Activated naive CD4-positive, alpha-beta T cell treated with anti-CD3 and anti-CD28 coated beads for 36 hours (primary cell): ENCODE results near the gene SPSB1. TPM values are rescaled to one million over a fixed set of nuclear protein-coding genes. Genes with fewer than 3 reads are reported as not detected.

Experiments used
- CTCF ChIA-PET: fragments of 350-600 bp; sonication (Branson Sonifier 250); formaldehyde crosslinking; loops from one replicate; lab custom pipeline; 2021; ENCODE audit warnings: antibody characterized with exemption; lab: Charles Lee
- DNase-seq: peaks from one replicate; pipeline ENCODE4 v3.0.0-alpha.2; 2020
- H3K27ac Mint-ChIP-seq: one replicate; pipeline ENCODE4 v1.8.0; 2021; ENCODE audit warnings: mild to moderate bottlenecking, mixed read lengths
- H3K27me3 Mint-ChIP-seq: one replicate; pipeline ENCODE4 v1.8.0; 2021; ENCODE audit warnings: low read depth, mixed read lengths
- H3K36me3 Mint-ChIP-seq: one replicate; pipeline ENCODE4 v1.8.0; 2021; ENCODE audit warnings: low read depth, mixed read lengths
- H3K4me1 Mint-ChIP-seq: one replicate; pipeline ENCODE4 v1.8.0; 2021; ENCODE audit warnings: low read depth, mixed read lengths
- H3K4me3 Mint-ChIP-seq: one replicate; pipeline ENCODE4 v1.8.0; 2021; ENCODE audit warnings: mild to moderate bottlenecking, moderate library complexity, mixed read lengths
- H3K9me3 Mint-ChIP-seq: one replicate; pipeline ENCODE4 v1.8.0; 2021; ENCODE audit warnings: mixed read lengths
- intact Hi-C: fragments of 100-400 bp; cut with micrococcal nuclease; formaldehyde crosslinking; loops from one replicate; pipeline ENCODE4 v1.15.1; 2023
- total RNA-seq, 2 experiments: library from RNA; stranded (reverse); gene quantifications; one replicate each; pipeline ENCODE4 v1.2.3, GENCODE V29; 2021

Gene SPSB1
- total RNA-seq = 1 to 10 TPM; 4.8 to 5.0 TPM

DNA sequence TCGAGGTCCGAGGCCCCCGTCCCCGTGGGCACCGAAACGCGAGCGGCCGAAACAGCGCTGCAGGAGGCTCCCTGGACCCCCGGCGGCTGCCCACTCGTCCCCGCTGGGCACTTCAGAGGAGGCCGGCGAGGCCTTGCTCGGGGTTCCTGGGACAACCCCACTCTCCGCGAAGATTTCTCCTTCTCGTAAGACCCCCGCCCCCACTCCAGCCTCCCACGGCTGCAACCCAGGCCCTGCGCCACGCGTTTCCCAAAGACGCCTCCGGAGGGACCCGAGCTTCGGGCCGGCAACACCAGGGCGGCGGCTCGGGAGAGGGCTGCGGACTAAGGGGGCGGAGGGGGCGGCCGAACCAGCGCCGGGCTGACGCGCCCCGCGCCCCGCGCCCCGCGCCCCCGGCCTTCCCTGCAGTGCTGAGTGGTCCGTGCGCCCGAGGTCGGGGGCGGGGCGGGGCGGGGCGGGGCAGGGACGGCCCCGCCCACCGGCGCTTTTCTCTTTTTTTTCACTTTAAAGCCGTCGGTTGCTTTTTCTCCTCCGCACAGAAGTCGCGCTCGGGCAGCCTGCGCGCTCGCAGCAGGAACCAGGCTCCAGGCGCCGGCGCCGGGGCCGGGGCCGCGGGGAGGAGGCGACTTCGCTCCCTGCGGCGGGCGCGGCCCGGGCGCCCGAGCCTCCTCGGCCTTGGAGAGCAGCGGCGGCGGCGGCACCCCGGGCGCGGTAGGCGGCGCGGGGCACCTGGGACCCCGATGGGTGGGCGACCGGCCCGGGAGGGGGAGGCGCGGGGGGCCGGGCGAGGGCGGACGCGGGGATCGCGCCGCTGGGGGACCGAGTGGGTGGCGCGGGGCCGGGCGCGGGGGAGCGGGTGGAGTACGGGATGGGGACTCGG, at the start of gene SPSB1:
TSS of gene SPSB1 (plus strand) at position 534 of the 880 bp plus-strand sequence. CDS start 62,998 bp downstream, outside the sequence.
- intact Hi-C loops = loop anchor here (5.0 kb wide), 1 partner anchor 120 kb away; no protein-coding TSS in a partner anchor
- H3K9me3 Mint-ChIP-seq = peaks cover 6% of the 10 kb centered on the region
- DNase-seq = peak; percentile 73
- no peak within 1 kb of the TSS for H3K27ac Mint-ChIP-seq
- peak within 1 kb of the TSS; percentile 31 for H3K4me3 Mint-ChIP-seq
- H3K36me3 Mint-ChIP-seq = no peaks in the 10 kb centered on the region
- CTCF ChIA-PET = interaction anchor here (1.3 to 6.1 kb wide), 3 partner anchors 127 to 198 kb away, joined by 3 to 118 read pairs (median 6); no protein-coding TSS in a partner anchor
- peaks cover 23% of the 10 kb centered on the region for H3K4me1 Mint-ChIP-seq
- no peaks in the 10 kb centered on the region for H3K27me3 Mint-ChIP-seq

DNA sequence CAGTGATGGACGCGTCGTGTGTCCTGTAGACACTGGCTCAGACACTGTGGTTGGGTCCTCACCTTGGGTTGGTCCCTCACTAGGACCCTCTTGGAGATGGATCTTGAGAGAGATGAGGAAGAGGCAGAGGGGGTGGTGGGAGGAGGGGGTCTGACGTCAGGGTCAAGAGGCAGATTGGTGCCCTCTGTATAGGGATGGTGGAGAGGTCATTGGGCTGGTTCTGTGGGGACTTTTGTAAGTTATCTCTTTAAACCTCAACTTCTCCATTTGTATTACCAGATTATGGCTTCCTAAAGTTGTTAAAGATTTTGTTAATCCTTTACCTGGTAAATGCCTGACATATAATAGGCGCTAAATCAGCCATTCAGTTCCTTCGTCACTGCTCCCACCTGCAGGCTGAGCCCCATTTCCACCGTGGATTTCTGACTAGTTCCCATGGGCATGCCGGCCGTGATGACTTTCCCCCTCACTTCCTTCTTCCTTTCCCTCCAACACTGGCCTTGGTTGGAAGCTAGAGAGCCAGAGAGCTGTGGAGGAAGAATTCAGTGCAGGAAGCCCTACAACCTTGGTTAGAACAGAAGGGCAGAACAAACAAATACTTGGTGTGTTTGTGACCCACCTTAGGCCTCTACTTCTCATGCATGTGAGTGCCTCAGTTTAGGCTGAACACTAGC, 49.5 kb upstream of the SPSB1 start:
- CTCF ChIA-PET = interaction anchor here (0.5 to 1.0 kb wide), 2 partner anchors 12 to 154 kb away, joined by 3 read pairs; no protein-coding TSS in a partner anchor
- intact Hi-C loops = no loop called here
- Mint-ChIP-seq H3K4me3 (no peak overlapping the region), H3K4me1 (peaks cover 39% of the 10 kb centered on the region), H3K36me3 (no peaks in the 10 kb centered on the region), H3K27ac (no peak overlapping the region), H3K27me3 (no peaks in the 10 kb centered on the region), H3K9me3 (no peaks in the 10 kb centered on the region)
- DNase-seq = no peak

DNA sequence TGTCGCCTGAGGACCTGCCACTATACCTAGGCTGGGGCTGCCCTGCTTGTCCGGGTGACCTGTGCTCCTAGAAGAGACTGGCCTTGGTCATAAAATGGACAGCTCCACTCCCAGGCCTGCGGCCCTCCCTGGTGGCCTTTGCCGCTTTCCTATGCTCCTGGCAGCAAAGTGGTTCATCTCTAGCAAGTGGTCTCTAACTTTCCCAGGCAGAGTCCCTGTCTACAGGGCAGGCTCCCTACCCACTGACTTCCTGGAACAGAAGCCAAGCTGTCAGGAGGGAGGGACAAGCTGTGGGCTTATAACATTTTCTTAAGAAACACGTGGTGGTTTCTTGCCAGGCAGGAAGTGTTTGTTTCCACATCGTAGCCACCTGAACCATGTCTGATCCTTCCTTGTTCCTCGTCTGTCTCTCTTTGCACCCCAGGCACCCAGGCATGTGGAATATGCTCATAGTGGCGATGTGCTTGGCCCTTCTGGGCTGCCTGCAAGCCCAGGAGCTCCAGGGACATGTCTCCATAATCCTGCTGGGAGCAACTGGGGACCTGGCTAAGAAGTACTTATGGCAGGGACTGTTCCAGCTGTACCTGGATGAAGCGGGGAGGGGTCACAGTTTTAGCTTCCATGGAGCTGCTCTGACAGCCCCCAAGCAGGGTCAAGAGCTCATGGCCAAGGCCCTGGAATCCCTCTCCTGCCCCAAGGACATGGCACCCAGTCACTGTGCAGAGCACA, 48.0 kb upstream of the SPSB1 start:
- Mint-ChIP-seq H3K9me3 (no peaks in the 10 kb centered on the region), H3K4me1 (peaks cover 26% of the 10 kb centered on the region), H3K4me3 (no peak overlapping the region), H3K27me3 (no peaks in the 10 kb centered on the region), H3K27ac (no peak overlapping the region), H3K36me3 (no peaks in the 10 kb centered on the region)
- no peak for DNase-seq
- intact Hi-C loops = no loop called here
- CTCF ChIA-PET = interaction anchor here (0.6 to 2.1 kb wide), 8 partner anchors 10 to 167 kb away, joined by 3 to 6 read pairs (median 3); partner anchors contain the start of gene H6PD

DNA sequence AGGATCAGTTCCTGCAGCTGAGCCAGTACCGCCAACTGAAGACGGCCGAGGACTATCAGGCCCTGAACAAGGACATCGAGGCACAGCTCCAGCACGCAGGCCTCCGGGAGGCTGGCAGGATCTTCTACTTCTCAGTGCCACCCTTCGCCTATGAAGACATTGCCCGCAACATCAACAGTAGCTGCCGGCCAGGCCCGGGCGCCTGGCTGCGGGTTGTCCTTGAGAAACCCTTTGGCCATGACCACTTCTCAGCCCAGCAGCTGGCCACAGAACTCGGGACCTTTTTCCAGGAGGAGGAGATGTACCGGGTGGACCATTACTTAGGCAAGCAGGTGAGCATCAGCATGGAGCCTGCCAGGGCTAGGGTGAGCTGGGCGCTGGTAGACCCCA, 47.5 kb upstream of the SPSB1 start:
- Mint-ChIP-seq H3K9me3 (no peaks in the 10 kb centered on the region), H3K27ac (no peak overlapping the region), H3K27me3 (no peaks in the 10 kb centered on the region), H3K36me3 (no peaks in the 10 kb centered on the region), H3K4me3 (no peak overlapping the region), H3K4me1 (peaks cover 20% of the 10 kb centered on the region)
- intact Hi-C loops = no loop called here
- DNase-seq = no peak
- CTCF ChIA-PET = interaction anchor here (0.6 to 2.1 kb wide), 5 partner anchors 11 to 135 kb away, joined by 3 to 6 read pairs (median 3); partner anchors contain the start of gene H6PD

DNA sequence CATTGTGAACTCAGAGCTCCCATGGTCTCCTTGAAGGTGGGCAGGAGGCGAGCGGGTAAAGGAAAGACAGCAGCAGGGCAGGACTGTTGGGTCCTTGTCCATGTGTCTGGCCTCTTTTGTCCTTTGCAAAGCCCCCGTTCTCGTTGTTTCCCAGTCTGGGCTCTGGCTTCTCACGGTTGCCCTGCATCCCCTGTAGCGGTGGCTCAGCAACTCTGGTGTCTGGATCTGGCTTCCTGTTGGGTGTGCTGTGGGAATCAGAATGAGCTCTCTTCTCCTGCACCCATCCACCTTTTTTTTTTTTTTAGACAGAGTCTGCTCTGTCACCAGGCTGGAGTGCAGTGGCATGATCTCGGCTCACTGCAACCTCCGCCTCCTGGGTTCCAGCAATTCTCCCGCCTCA, 47.0 kb upstream of the SPSB1 start:
- intact Hi-C loops = no loop called here
- H3K36me3 Mint-ChIP-seq = no peaks in the 10 kb centered on the region
- CTCF ChIA-PET = interaction anchor here (0.7 to 2.1 kb wide), 5 partner anchors 11 to 800 kb away, joined by 3 to 6 read pairs (median 3); partner anchors contain the start of gene H6PD

DNA sequence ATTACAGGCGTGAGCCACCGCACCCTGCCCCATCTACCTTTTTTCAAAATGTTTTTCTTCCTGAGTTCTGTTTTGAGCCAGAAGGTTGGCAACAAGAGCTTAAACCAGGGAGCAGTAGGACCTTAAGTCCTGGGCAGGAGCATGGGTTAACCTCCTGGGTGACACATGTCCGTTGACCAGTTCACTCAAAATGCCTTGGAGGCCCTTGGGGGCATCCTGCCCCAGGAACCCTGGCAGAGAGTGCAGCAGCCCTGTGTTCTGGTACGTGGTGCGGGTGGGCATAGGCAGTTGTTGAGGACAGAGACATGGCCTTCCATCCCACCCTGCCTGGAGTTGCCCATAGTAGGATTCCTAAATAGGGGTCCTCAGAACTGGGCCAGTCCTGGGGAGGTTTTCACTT, 46.5 kb upstream of the SPSB1 start:
- CTCF ChIA-PET = interaction anchor here (0.7 to 1.0 kb wide), 2 partner anchors 66 to 800 kb away, joined by 3 read pairs; no protein-coding TSS in a partner anchor
- no peak overlapping the region for H3K4me3 Mint-ChIP-seq
- no peaks in the 10 kb centered on the region for H3K27me3 Mint-ChIP-seq
- H3K36me3 Mint-ChIP-seq = no peaks in the 10 kb centered on the region
- intact Hi-C loops = no loop called here
- H3K27ac Mint-ChIP-seq = no peak overlapping the region
- DNase-seq = no peak
- H3K9me3 Mint-ChIP-seq = no peaks in the 10 kb centered on the region
- H3K4me1 Mint-ChIP-seq = peaks cover 13% of the 10 kb centered on the region

More for the DNA sequence above, 47.0 kb upstream of the SPSB1 start:
- Mint-ChIP-seq H3K9me3 (no peaks in the 10 kb centered on the region), H3K4me1 (peaks cover 16% of the 10 kb centered on the region), H3K27me3 (no peaks in the 10 kb centered on the region), H3K4me3 (no peak overlapping the region), H3K27ac (no peak overlapping the region)
- DNase-seq = no peak

DNA sequence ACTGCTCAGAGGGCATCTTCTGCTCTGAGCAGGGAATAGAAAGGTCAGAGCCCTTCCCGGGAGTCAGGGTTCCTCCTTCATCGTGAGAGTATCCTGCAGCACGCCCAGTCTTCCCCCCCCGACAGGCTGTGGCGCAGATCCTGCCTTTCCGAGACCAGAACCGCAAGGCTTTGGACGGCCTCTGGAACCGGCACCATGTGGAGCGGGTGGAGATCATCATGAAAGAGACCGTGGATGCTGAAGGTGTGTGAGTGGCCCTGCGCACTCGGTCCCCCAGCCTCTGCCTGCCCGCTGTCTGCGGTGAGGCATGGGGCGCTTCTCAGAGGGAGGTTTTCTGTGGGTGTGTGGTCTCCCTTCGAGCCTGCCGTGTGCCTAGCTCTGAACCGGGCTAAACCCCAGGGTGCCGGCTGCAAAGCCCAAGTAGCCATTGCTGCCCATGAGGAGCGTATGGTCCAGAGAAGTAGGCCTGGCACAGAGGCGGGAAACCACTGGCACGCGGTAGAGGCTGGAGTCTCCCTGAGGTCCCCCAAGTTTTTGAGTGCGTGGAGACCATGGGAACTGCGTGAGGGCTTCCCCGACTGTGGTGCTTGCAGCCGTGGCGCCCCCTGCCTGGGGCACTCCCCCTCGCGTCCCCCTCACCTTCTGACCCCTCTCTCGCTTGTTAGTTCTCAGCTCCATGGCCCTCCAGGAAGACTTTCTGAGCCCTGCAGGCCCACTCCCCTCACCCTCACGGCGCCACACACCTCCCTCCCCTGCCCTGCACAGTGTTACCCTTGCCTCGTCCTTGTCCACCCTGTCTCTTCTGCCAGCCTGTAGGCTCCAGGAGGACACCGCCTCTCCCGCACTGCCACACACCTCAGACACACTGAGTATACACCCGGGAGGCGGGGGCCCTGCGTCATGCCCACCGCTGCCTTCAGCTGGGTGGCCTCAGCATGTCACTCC, 45.6 kb upstream of the SPSB1 start:
- no peak overlapping the region for H3K4me3 Mint-ChIP-seq
- intact Hi-C loops = no loop called here
- no peaks in the 10 kb centered on the region for H3K36me3 Mint-ChIP-seq
- H3K27ac Mint-ChIP-seq = no peak overlapping the region
- no peaks in the 10 kb centered on the region for H3K9me3 Mint-ChIP-seq
- CTCF ChIA-PET = no interaction called here
- no peak for DNase-seq
- peaks cover 13% of the 10 kb centered on the region for H3K4me1 Mint-ChIP-seq
- no peaks in the 10 kb centered on the region for H3K27me3 Mint-ChIP-seq

DNA sequence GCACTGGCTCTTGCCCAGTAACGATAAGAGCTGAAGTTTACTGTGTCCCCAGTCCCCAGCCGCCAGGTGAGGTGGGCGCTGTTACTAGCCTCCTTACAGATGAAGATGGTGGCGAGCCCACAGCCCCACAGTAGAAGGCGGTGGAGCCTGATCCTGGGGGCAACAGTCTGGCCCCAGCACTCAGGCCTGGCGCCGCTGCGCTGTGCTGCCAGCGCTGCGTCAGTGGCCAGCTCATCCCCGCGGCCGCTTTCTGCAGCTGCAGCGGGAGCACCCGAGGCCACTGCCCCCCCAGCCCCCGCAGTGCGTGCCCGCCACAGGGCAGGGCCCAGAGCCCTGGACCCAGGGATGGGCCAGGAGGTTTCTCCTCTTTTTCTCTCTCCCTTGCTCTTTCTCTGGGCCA, 44.8 kb upstream of the SPSB1 start:
- Mint-ChIP-seq H3K27me3 (no peaks in the 10 kb centered on the region), H3K4me1 (peaks cover 13% of the 10 kb centered on the region), H3K9me3 (no peaks in the 10 kb centered on the region), H3K27ac (no peak overlapping the region), H3K4me3 (no peak overlapping the region), H3K36me3 (no peaks in the 10 kb centered on the region)
- CTCF ChIA-PET = interaction anchor here (1.8 to 2.5 kb wide), 2 partner anchors 19 to 106 kb away, joined by 5 to 6 read pairs; no protein-coding TSS in a partner anchor
- DNase-seq = no peak
- intact Hi-C loops = no loop called here

DNA sequence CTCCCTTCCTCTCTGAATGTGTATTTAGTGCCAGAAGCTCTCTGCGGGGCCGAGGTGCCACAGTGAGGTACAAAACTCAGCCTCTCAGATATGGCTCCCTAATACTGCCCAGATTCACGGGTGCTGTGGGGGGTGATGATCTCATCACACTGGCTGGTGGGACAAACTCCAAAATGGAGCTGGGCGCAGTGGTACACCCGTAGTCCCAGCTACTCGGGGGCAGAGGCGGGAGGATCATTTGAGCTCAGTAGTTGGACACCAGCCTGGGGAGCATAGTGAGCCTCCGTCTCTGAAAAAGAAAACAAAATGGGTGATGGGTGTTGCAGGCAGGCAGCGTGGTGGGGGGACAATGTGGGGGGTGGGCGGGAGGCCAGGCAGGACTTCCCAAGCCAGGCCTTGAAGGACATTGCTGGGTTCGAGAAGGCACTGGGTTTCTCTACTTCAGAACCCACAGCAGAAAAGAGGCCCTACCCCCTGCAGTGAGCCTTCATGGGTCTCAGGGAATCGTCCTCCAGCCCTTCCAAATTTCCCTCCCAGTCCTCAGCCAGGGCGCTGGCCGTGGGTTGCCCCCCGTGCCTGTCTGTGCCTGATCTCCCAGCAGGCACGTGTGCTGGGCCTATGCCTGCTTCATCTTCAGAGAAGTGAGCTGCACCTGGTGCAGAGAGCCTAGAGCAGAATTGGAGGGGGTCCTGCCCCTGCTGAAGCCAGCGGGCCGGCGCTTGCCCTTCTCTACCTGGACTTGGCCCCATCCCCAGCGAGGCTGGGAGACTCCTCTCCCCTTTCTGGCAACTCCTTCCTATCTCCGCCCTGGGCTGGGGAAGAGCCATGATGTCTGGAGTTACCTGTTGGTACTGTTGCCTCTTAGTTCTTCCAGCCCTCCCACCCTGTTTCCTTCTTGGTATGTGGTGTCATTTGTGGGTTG, 44.1 kb upstream of the SPSB1 start:
- Mint-ChIP-seq H3K36me3 (no peaks in the 10 kb centered on the region), H3K4me3 (no peak overlapping the region), H3K27ac (no peak overlapping the region), H3K27me3 (no peaks in the 10 kb centered on the region), H3K9me3 (no peaks in the 10 kb centered on the region), H3K4me1 (peaks cover 10% of the 10 kb centered on the region)
- no peak for DNase-seq
- intact Hi-C loops = no loop called here
- CTCF ChIA-PET = interaction anchor here (1.6 to 2.5 kb wide), 4 partner anchors 8 to 107 kb away, joined by 5 to 6 read pairs (median 6); no protein-coding TSS in a partner anchor

DNA sequence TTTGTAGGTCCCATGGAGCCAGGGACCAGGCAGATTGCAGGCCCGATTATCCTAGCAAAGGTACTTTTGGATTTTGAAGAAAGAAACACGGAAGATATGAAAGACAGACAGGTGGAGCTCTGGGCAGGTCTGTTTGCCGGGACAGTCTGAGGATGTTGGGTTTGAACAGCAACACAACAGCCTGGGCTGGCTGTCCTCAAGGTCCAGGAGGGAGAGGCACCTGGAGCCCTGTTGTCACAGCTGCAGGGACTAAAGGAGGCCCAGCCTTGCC, 43.5 kb upstream of the SPSB1 start:
- Mint-ChIP-seq H3K4me3 (no peak overlapping the region), H3K9me3 (no peaks in the 10 kb centered on the region), H3K4me1 (peaks cover 9% of the 10 kb centered on the region), H3K27ac (no peak overlapping the region), H3K36me3 (no peaks in the 10 kb centered on the region), H3K27me3 (no peaks in the 10 kb centered on the region)
- DNase-seq = no peak
- CTCF ChIA-PET = interaction anchor here (0.6 to 2.5 kb wide), 6 partner anchors 8 to 241 kb away, joined by 3 to 6 read pairs (median 5); no protein-coding TSS in a partner anchor
- intact Hi-C loops = no loop called here
